H9 (cell line): ENCODE results near the gene CERS6. TPM values are rescaled to one million over a fixed set of nuclear protein-coding genes. Genes with fewer than 3 reads are reported as not detected.

Experiments used
- DNase-seq: peaks from one replicate; pipeline ENCODE4 v3.0.0-alpha.2; 2017
- H2AFZ ChIP-seq: one replicate; pipeline ENCODE4 v1.6.1; 2013; ENCODE audit warnings: mild to moderate bottlenecking, low read length, control low read depth, moderate library complexity
- H2AK5ac ChIP-seq: 2 replicates; pipeline ENCODE4 v1.6.1; 2013; ENCODE audit warnings: low read length, control low read depth, mixed read lengths; ENCODE audit not compliant: insufficient read length
- H2BK120ac ChIP-seq: one replicate; pipeline ENCODE4 v1.6.1; 2013; ENCODE audit warnings: low read depth, mild to moderate bottlenecking, low read length, control low read depth, inconsistent platforms; ENCODE audit not compliant: poor library complexity, severe bottlenecking
- H2BK12ac ChIP-seq: 2 replicates; pipeline ENCODE4 v1.6.1; 2013; ENCODE audit warnings: low read length, control low read depth, mixed read lengths, low read depth; ENCODE audit not compliant: insufficient read length
- H2BK15ac ChIP-seq: 2 replicates; pipeline ENCODE4 v1.6.1; 2013; ENCODE audit warnings: low read depth, low read length, control low read depth
- H2BK20ac ChIP-seq: one replicate; pipeline ENCODE4 v1.6.1; 2013; ENCODE audit warnings: low read depth, mild to moderate bottlenecking, low read length, control low read depth, inconsistent platforms; ENCODE audit not compliant: poor library complexity, severe bottlenecking
- H2BK5ac ChIP-seq: 2 replicates; pipeline ENCODE4 v1.6.1; 2013; ENCODE audit warnings: low read length, control low read depth, mixed read lengths; ENCODE audit not compliant: insufficient read length
- H3K14ac ChIP-seq: 2 replicates; pipeline ENCODE4 v1.6.1; 2013; ENCODE audit warnings: low read length, control low read depth; ENCODE audit not compliant: insufficient read depth
- H3K18ac ChIP-seq: 2 replicates; pipeline ENCODE4 v1.6.1; 2013; ENCODE audit warnings: low read depth, mild to moderate bottlenecking, mixed read lengths, low read length, control low read depth; ENCODE audit not compliant: insufficient read length
- H3K23ac ChIP-seq: 2 replicates; pipeline ENCODE4 v1.6.1; 2013; ENCODE audit warnings: low read length, control low read depth, mixed read lengths, low read depth; ENCODE audit not compliant: insufficient read length
- H3K23me2 ChIP-seq: 2 replicates; pipeline ENCODE4 v1.6.1; 2013; ENCODE audit warnings: low read depth, mild to moderate bottlenecking, mixed read lengths, low read length, control low read depth; ENCODE audit not compliant: insufficient read length, poor library complexity, severe bottlenecking
- H3K27ac ChIP-seq: 2 replicates; pipeline ENCODE4 v1.5.1; 2013; ENCODE audit warnings: low read length, control low read depth, mixed read lengths, low read depth; ENCODE audit not compliant: insufficient read length
- H3K27me3 ChIP-seq: 2 replicates; pipeline ENCODE4 v1.6.1; 2013; ENCODE audit warnings: low read length, control low read depth, inconsistent platforms; ENCODE audit not compliant: insufficient read depth
- H3K4ac ChIP-seq: 2 replicates; pipeline ENCODE4 v1.6.1; 2013; ENCODE audit warnings: low read depth, mild to moderate bottlenecking, control low read depth, inconsistent platforms, low read length, moderate library complexity
- H3K4me1 ChIP-seq: 2 replicates; pipeline ENCODE4 v1.6.1; 2013; ENCODE audit warnings: low read length, control low read depth, inconsistent platforms; ENCODE audit not compliant: insufficient read depth
- H3K4me2 ChIP-seq: 2 replicates; pipeline ENCODE4 v1.6.1; 2013; ENCODE audit warnings: low read length, control low read depth, mixed read lengths; ENCODE audit not compliant: insufficient read length, insufficient read depth
- H3K56ac ChIP-seq: 2 replicates; pipeline ENCODE4 v1.6.1; 2013; ENCODE audit warnings: low read depth, mild to moderate bottlenecking, mixed read lengths, low read length, control low read depth; ENCODE audit not compliant: insufficient read length
- H3K79me1 ChIP-seq: 2 replicates; pipeline ENCODE4 v1.6.1; 2013; ENCODE audit warnings: low read depth, mild to moderate bottlenecking, moderate library complexity, low read length, control low read depth, inconsistent platforms; ENCODE audit not compliant: insufficient read depth, poor library complexity, severe bottlenecking
- H3K79me2 ChIP-seq: 2 replicates; pipeline ENCODE4 v1.6.1; 2013; ENCODE audit warnings: low read length, control low read depth, inconsistent platforms; ENCODE audit not compliant: insufficient read depth
- H3K9ac ChIP-seq: 2 replicates; pipeline ENCODE4 v1.6.1; 2013; ENCODE audit warnings: low read length, control low read depth, mixed read lengths; ENCODE audit not compliant: insufficient read length; ENCODE audit errors: extremely low read depth
- H3K9me3 ChIP-seq: one replicate; pipeline ENCODE4 v1.6.1; 2013; ENCODE audit warnings: low read depth, low read length, inconsistent platforms; ENCODE audit not compliant: control insufficient read depth
- H3T11ph ChIP-seq: one replicate; pipeline ENCODE4 v1.6.1; 2013; ENCODE audit warnings: mild to moderate bottlenecking, low read length, control low read depth, inconsistent platforms
- H4K20me1 ChIP-seq: one replicate; pipeline ENCODE4 v1.6.1; 2013; ENCODE audit not compliant: control insufficient read depth, insufficient read length, insufficient read depth
- H4K5ac ChIP-seq: 2 replicates; pipeline ENCODE4 v1.6.1; 2013; ENCODE audit warnings: low read depth, mild to moderate bottlenecking, mixed read lengths, low read length, control low read depth; ENCODE audit not compliant: insufficient read length
- H4K8ac ChIP-seq: replicated peaks from 2 replicates; pipeline ENCODE4 v1.6.1; 2013; ENCODE audit warnings: low read length, control low read depth, mixed read lengths, low read depth; ENCODE audit not compliant: insufficient read length
- H4K91ac ChIP-seq: 2 replicates; pipeline ENCODE4 v1.6.1; 2013; ENCODE audit warnings: low read depth, mild to moderate bottlenecking, moderate library complexity, mixed read lengths, low read length, control low read depth; ENCODE audit not compliant: insufficient read length
- H3K27ac Mint-ChIP-seq, 3 experiments: 2 replicates in 2 of 3; 3 replicates in 1 of 3; pipeline ENCODE4 v1.8.0; 2020 to 2021; ENCODE audit warnings: mixed read lengths in 3 of 3, mild to moderate bottlenecking in 1 of 3, moderate library complexity in 1 of 3
- H3K27me3 Mint-ChIP-seq: 2 replicates; pipeline ENCODE4 v1.8.0; 2021; ENCODE audit warnings: low read depth, mild to moderate bottlenecking, moderate library complexity, mixed read lengths
- H3K36me3 Mint-ChIP-seq, 3 experiments: 2 replicates in 2 of 3; 3 replicates in 1 of 3; pipeline ENCODE4 v1.8.0; 2020 to 2021; ENCODE audit warnings: low read depth in 3 of 3, mixed read lengths in 3 of 3; ENCODE audit not compliant: insufficient read depth in 1 of 3
- H3K4me1 Mint-ChIP-seq, 2 experiments: 2 replicates each; pipeline ENCODE4 v1.8.0; 2020; ENCODE audit warnings: mixed read lengths in 2 of 2
- H3K4me3 Mint-ChIP-seq, 2 experiments: 2 replicates in 1 of 2; 3 replicates in 1 of 2; pipeline ENCODE4 v1.8.0; 2020 to 2021; ENCODE audit warnings: mild to moderate bottlenecking in 2 of 2, mixed read lengths in 2 of 2, moderate library complexity in 1 of 2
- H3K9me3 Mint-ChIP-seq, 2 experiments: 2 replicates in 1 of 2; 3 replicates in 1 of 2; pipeline ENCODE4 v1.8.0; 2020; ENCODE audit warnings: mild to moderate bottlenecking in 2 of 2, mixed read lengths in 2 of 2, moderate library complexity in 1 of 2
- WGBS: extraction: QIAGEN DNeasy Blood & Tissue Kit; methylation state at CpG from one replicate; pipeline ENCODE4 v1.1.7; 2013; ENCODE audit warnings: missing lambda C conversion rate, low lambda C conversion rate, mixed read lengths; ENCODE audit not compliant: insufficient read length; ENCODE audit errors: extremely low coverage; 5-methylcytosine and 5-hydroxymethylcytosine counted together
- total RNA-seq: library from RNA; stranded (reverse); gene quantifications from 2 replicates; pipeline ENCODE4 v1.2.1, GENCODE V29; 2021
- TF ChIP-seq, protein P1 (sequence below): fragments of 200-600 bp; sonication (generic); conservative IDR thresholded peaks from 3 replicates; pipeline ENCODE4 v1.8.0; 2021; ENCODE audit warnings: antibody characterized with exemption, mild to moderate bottlenecking

The CERS6 gene
- total RNA-seq, 1 experiment from 2014 or later: 17.7 TPM

DNA sequence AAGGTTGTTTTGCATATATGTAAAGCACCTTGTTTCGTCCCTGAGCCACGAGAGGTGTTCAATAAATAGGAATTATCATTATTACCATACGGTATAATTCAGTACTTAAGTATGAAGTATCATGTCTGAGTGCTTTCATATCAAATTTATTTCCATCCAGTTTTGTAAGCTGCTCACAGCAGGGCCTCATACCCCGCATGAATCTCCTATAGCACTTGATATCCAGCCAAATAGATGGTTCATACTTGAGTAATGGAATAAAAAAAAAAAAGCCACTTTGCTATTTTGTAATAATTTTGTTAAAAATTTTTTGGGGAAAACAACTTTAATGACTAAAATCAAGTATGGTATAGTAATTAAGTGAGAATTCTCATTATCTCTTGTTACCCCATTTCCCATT, 185.6 kb downstream of the CERS6 start:
- no peak overlapping the region for H2BK15ac ChIP-seq
- Mint-ChIP-seq H3K4me1 (peaks cover 30 to 37% of the 10 kb centered on the region in 2 experiments), H3K27ac (no peak overlapping the region; a peak in 2 of 7 replicates), H3K9me3 (no peaks in the 10 kb centered on the region; a peak in 2 of 5 replicates), H3K4me3 (no peak overlapping the region), H3K27me3 (no peaks in the 10 kb centered on the region), H3K36me3 (peaks cover 0 to 3% (median 1%) of the 10 kb centered on the region in 3 experiments; a peak in 3 of 7 replicates)
- H2BK20ac ChIP-seq: no peak overlapping the region
- DNase-seq: no peak
- no peak overlapping the region for H3K56ac ChIP-seq
- H3K27me3 ChIP-seq: no peaks in the 10 kb centered on the region
- no peak overlapping the region for H3K9ac ChIP-seq
- H2AFZ ChIP-seq: no peak overlapping the region
- no peak overlapping the region for H4K5ac ChIP-seq
- no peak overlapping the region for H3T11ph ChIP-seq
- no peaks in the 10 kb centered on the region for H3K23me2 ChIP-seq
- no peak overlapping the region for H4K91ac ChIP-seq
- no peaks in the 10 kb centered on the region for H3K79me1 ChIP-seq
- H3K23ac ChIP-seq: no peak overlapping the region
- no CpG with 5 or more reads among the region's 4 CpGs for WGBS
- no peak overlapping the region for H3K14ac ChIP-seq
- no peak overlapping the region for H2BK5ac ChIP-seq
- peak overlapping the region; percentile 13 for H2AK5ac ChIP-seq
- no peak overlapping the region for H2BK120ac ChIP-seq
- H3K4me1 ChIP-seq: peaks cover 7% of the 10 kb centered on the region
- no peak overlapping the region for H3K4ac ChIP-seq
- H4K20me1 ChIP-seq: no peaks in the 10 kb centered on the region
- no peaks in the 10 kb centered on the region for H3K9me3 ChIP-seq
- H3K4me2 ChIP-seq: no peak overlapping the region
- no peak overlapping the region for H4K8ac ChIP-seq
- H3K79me2 ChIP-seq: no peaks in the 10 kb centered on the region
- TF ChIP-seq, protein P1, sequence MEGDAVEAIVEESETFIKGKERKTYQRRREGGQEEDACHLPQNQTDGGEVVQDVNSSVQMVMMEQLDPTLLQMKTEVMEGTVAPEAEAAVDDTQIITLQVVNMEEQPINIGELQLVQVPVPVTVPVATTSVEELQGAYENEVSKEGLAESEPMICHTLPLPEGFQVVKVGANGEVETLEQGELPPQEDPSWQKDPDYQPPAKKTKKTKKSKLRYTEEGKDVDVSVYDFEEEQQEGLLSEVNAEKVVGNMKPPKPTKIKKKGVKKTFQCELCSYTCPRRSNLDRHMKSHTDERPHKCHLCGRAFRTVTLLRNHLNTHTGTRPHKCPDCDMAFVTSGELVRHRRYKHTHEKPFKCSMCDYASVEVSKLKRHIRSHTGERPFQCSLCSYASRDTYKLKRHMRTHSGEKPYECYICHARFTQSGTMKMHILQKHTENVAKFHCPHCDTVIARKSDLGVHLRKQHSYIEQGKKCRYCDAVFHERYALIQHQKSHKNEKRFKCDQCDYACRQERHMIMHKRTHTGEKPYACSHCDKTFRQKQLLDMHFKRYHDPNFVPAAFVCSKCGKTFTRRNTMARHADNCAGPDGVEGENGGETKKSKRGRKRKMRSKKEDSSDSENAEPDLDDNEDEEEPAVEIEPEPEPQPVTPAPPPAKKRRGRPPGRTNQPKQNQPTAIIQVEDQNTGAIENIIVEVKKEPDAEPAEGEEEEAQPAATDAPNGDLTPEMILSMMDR: no peak
- no peak overlapping the region for H3K27ac ChIP-seq
- no peak overlapping the region for H3K18ac ChIP-seq
- H2BK12ac ChIP-seq: no peak overlapping the region
